Large intestine (tissue), 3 donors: Measurements from ENCODE around the gene TMEM184B. TPM values are rescaled to one million over a fixed set of nuclear protein-coding genes. Genes with fewer than 3 reads are reported as not detected.

ENCODE experiments used
- DNase-seq, 2 donors: peaks; one replicate each; pipeline versions ENCODE4 v3.0.0 to v3.0.0-alpha.2; 2013
- H3K27ac ChIP-seq: one replicate; pipeline ENCODE4 v1.5.1; 2013; ENCODE audit warnings: low read length
- H3K27me3 ChIP-seq: 2 replicates; pipeline ENCODE4 v1.6.1; 2013; ENCODE audit warnings: low read length; ENCODE audit not compliant: control insufficient read depth, insufficient read depth
- H3K36me3 ChIP-seq: 2 replicates; pipeline ENCODE4 v1.6.1; 2013; ENCODE audit warnings: low read length; ENCODE audit not compliant: control insufficient read depth, insufficient read depth
- H3K4me1 ChIP-seq: one replicate; pipeline ENCODE4 v1.6.1; 2013; ENCODE audit warnings: low read length; ENCODE audit not compliant: control insufficient read depth, insufficient read depth
- H3K4me3 ChIP-seq: one replicate; pipeline ENCODE4 v1.5.1; 2013; ENCODE audit warnings: low read length
- H3K9me3 ChIP-seq: one replicate; pipeline ENCODE4 v1.6.1; 2013; ENCODE audit warnings: mild to moderate bottlenecking, low read depth, low read length, moderate library complexity; ENCODE audit not compliant: control insufficient read depth
- WGBS: methylation state at CpG from one replicate; pipeline ENCODE4 v1.1.5; 2013; ENCODE audit warnings: low lambda C conversion rate; ENCODE audit not compliant: insufficient coverage; 5-methylcytosine and 5-hydroxymethylcytosine counted together
- polyA plus RNA-seq: library from polyadenylated mRNA; unstranded; fragments of 120-200 nt; gene quantifications from one replicate; pipeline ENCODE4 v1.2.1, GENCODE V29; 2013

Gene TMEM184B
- polyA plus RNA-seq, 1 donor = 56.5 TPM

GRCh38 chr22:38171927-38172831 lies 100.6 kb downstream of the TMEM184B start:
- Histone ChIP-seq H3K4me3 (no peak overlapping the region), H3K36me3 (peaks cover 12% of the 10 kb centered on the region), H3K9me3 (no peaks in the 10 kb centered on the region), H3K4me1 (peaks cover 3% of the 10 kb centered on the region), H3K27ac (no peak overlapping the region), H3K27me3 (no peaks in the 10 kb centered on the region)
- no CpG with 5 or more reads among the region's 16 CpGs for WGBS
- no peak for DNase-seq

- H3K4me3 ChIP-seq = no peak overlapping the region
- peaks cover 16% of the 10 kb centered on the region for H3K36me3 ChIP-seq
- WGBS = no CpG with 5 or more reads among the region's 5 CpGs
- no peaks in the 10 kb centered on the region for H3K9me3 ChIP-seq
- peaks cover 11% of the 10 kb centered on the region for H3K4me1 ChIP-seq
- no peak for DNase-seq
- no peak overlapping the region for H3K27ac ChIP-seq
- H3K27me3 ChIP-seq = no peaks in the 10 kb centered on the region
Measured at GRCh38 chr22:38170469-38170868, 102.3 kb downstream of the TMEM184B start.

Other genes with a start within 250 kb of the TMEM184B start
- gene PICK1, start 215.6 kb downstream of the TMEM184B start, polyA plus RNA-seq = 32.0 TPM
- gene SLC16A8, start 188.8 kb downstream of the TMEM184B start, polyA plus RNA-seq = 2.3 TPM
- gene BAIAP2L2, start 162.3 kb downstream of the TMEM184B start, polyA plus RNA-seq = 119 TPM
- 71.1 TPM for gene PLA2G6, start 91.2 kb downstream of the TMEM184B start, polyA plus RNA-seq
- 20.2 TPM for gene MAFF, start 71.0 kb downstream of the TMEM184B start, polyA plus RNA-seq
- 125 TPM for gene CSNK1E, start 44.4 kb upstream of the TMEM184B start, polyA plus RNA-seq
- 2.1 TPM for gene KCNJ4, start 182.2 kb upstream of the TMEM184B start, polyA plus RNA-seq
- 47.2 TPM for gene KDELR3, start 195.1 kb upstream of the TMEM184B start, polyA plus RNA-seq
- 521 TPM for gene DDX17, start 233.3 kb upstream of the TMEM184B start, polyA plus RNA-seq